NCI-H345 treated with DMSO at 0.1 percent for 48 hours (cell line): ENCODE results near the gene LRSAM1.
A peak's percentile ranks its signal among the peaks of the same experiment; 100 is the strongest.
"Not testable (repeated sequence)": the region's sequence is repeated elsewhere in the genome, so short reads cannot be mapped to it uniquely, and the experiment has no call there.

ENCODE experiments used
- DNase-seq: peaks from one replicate; lab custom pipeline; 2025; ENCODE audit not compliant: unreplicated experiment; lab: John Stamatoyannopoulos, UW

The LRSAM1 gene

DNA sequence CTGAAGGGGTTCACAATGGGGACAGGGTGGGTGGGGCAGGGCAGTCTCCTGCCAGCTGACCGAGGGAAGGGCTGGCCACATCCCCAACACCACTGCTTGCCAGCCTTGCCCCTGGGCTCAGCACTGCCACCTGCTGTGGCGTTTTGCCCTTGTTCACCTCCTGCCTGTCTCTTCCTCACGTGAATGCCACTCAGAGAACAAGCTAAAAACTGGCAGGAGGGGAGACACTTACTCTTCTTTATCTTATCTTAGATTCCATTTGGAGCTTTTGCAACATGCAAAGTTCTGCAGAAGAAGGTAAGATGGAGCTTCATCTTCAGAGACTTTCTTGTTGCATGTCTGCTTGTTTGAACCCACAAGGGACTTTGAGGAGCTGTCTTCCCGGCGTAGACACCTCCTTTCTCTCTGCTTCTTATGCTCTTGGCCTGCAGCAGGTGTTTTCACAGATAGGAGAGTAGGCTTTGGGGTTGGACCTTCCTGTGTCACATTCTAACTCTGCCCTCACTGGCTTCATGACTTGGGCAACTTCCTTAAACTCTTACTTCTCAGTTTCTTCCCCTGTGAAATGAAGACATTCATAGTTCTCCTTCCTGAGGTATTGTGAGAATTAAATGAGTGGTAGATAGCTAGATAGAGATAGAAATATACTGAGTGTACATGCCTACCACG lies 4.1 kb downstream of the LRSAM1 start:
- no peak for DNase-seq

DNA sequence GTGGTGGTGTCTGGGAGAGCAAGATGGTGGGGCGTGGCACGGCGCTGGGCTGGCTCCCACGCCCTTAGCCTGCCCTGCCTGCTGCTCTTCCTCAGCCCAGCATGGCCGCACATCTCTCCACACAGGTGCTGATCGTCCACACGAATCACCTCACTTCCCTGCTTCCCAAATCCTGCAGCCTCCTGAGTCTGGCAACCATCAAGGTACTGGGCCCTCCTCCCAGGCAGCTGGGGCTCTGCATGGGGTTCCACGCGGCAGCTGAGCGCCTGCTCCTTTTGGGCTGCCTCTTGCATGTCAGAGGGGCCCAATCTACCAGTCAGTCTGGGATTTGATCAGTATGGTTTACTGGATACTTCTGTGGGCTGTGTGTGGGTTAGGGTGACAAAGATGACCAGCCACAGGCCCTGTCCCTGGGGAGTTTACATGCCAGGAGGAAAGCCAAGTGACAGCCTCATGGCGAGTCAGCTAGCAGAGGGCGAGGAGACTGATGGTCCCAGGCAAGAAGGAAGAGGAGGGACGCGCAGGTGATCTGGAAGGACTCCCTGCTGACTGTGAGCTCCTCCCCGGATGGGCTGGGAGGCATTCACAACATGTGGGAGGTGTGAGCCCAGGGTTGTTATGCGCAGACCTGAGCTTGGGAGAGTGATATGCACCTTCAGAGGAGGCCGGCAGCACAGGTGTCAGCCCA lies 6.0 kb downstream of the LRSAM1 start:
- DNase-seq = no peak

DNA sequence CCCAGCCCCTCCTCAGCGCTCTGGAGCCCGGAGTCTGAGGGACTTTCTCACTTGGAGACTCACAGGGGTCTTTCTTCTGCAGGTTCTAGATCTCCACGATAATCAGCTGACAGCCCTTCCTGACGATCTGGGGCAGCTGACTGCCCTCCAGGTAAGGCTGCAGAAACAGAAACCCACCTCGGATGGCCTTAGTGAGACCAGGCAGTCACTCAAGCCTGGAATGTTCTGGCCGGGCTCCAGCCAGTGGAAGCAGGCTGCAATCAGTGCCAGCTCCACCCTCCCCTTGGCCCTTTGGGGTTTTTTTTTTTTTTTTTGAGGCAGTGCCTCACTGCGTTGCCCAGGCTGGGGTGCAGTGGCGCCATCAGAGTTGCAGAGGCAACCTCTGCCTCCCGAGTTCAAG lies 7.6 kb downstream of the LRSAM1 start:
- DNase-seq = no peak

DNA sequence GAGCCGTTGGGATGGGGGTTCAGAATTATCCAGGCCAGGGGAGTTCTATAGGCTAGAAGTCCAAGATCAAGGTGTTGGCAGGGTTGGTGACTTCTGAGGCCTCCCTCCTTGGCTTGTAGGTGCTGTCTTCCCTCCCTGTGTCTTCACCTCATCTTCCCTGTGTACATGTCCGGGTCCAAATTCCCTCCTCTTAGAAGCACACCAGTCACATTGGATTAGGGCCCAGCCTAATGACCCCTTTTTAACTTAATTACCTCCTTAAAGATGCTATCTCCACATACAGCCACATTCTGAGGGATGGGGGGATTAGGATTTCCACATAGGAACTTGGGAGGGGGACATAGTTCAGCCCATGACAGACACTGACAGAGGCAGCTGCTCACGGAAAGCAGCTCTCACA lies 12.1 kb downstream of the LRSAM1 start:
- no peak for DNase-seq

DNA sequence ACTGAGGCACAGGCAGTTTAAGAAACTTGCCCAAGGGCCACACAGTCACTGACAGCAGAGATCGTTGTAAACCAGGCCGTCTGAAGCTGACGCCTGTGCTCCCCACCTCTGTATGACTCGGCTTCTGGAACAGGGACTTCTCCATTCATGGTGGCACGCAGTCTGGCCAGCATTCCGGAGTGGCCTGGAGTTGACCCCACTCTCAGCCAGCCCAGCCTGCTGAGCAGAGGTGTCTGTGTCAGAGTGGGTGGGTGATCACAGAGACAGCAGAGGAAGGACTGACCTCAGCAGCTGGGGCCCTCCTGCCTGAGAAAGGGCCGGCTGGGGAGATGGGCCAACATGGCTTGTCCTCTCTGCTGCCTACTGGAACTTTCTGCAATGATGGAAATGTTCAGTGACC lies 12.6 kb downstream of the LRSAM1 start:
- DNase-seq = no peak

DNA sequence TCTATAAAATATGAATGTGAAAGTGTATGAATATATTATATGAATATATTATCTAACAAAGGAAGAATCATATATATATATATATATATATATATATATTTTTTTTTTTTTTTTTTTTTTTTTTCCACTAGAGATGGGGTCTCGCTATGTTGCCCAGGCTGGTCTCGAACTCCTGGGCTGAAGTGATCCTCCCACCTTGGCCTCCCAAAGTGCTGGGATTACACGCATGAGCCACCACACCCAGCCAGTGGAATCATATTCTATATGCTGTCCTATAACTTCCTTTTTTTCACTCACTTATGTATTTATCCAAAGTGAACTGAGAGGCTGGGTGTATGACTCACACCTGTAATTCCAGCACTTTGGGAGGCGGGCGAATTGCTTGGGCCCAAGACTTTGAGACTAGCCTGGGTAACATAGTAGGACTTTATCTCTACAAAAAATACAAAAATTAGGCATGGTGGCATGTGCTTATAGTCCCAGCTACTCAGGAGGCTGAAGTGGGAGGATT lies 15.2 kb downstream of the LRSAM1 start:
- not testable (repeated sequence) for DNase-seq

DNA sequence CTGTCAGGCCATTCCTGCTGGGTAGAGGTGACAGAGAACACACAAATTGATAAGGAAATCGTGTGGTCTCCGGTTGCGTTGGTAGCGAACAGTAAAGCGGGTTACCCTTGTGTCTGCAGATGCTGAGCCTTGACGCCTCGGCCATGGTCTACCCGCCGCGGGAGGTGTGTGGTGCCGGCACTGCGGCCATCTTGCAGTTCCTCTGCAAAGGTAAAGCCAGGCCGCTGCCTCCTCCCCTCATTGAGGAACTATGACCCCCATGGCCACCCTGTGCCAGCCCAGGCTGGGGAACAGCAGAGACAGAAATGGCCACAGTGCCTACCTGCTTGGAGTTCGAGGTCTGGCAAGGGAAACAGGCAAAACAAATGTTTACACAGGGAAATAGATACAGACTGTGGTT lies 16.3 kb downstream of the LRSAM1 start:
- no peak for DNase-seq

DNA sequence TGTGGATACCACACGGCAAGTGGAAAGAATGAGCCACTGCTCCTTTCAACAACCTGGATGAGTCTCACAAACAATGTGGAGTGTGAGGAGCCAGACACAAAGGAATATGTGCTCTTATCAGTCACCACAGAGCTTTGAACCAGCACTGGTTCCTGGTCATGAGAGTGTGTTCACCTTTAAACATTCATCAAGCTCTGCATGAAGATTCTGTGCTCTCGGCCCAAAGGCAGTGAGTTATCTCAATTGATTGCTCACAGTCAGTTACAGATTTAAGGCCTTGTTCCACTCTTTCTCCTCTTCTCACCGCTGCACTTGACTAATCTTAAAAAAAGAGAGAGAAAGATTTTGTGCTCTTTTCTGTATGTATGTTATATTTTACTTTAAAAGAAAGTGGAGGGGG lies 19.4 kb downstream of the LRSAM1 start:
- DNase-seq = no peak

DNA sequence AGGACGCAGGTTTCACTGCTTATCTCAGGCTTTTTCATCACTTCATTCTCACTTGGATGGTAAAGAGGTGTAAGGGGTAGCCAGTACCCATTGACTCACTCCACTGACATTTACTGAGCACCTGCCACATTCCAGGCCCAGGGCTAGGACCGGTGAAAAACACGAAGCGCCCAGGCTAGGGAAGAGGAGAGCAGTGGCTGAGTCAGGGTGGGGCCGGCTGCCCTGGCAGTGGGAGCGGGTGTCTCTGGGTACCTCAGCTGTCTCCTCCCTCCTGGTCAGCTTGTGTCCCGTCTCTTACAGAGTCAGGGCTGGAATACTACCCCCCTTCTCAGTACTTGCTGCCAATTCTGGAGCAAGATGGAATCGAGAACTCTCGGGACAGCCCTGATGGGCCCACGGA lies 22.2 kb downstream of the LRSAM1 start:
- DNase-seq = no peak

DNA sequence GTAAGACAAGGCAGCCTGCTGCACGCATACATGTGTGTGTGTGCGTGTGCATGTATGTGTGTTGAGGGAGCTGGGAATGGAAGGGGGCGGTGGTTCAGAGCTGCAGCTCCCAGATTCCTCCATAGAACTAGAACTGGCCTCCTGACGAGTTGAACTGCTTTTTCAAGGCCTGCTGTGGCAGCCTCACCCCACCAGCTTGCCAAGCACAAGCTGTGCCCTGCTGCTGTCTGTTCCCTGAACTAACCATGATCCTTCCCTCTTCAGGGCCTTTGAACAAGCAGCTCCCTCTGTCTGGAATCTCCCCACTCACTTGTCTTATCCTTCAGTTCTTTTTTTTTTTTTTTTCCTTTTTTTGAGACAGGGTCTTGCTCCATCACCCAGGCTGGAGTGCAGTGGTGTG lies 22.6 kb downstream of the LRSAM1 start:
- no peak for DNase-seq

DNA sequence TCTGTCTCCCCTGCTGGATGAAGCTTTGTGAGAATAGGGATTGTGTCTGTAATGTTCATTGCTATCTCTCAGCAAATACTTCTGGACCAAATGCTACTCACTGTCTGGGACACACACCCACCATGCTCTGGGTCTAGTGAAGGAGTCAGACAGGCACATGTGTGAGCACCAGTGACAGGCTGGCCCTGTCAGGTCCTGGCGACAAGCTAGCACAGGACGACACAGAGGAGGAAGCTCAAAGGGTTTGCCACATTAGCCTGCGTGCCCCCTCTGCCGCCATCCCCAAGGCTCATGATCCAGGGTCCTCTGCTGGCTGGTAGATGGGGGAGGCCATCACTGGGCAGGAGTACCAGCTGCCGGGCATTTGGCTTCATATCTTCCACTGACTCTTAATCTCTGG lies 23.3 kb downstream of the LRSAM1 start:
- DNase-seq = no peak

DNA sequence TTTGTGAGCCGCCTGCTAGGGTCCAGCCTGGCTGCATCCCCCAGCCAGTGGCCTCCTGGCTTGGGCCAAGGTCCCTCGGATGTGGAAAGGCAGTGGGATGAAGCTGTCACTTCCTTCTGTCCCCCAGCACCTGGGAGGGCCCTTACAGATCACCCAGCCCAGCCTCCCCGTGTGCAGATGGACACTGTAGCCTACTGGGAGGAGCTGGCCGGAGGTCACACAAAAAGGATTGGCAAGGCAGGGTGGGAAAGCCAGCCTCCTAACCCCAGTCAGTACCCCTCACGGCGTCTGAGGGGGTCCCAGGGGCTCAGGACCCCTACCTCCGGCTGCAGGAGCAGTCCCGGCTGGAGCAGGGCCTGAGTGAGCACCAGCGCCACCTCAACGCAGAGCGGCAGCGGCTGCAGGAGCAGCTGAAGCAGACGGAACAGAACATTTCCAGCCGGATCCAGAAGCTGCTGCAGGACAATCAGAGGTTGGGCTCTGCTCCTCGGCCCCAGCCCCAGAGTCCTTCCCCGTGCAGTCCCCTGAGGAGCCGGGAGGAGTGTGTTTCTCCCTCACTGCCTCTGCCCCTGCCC lies 28.3 kb downstream of the LRSAM1 start:
- no peak for DNase-seq

DNA sequence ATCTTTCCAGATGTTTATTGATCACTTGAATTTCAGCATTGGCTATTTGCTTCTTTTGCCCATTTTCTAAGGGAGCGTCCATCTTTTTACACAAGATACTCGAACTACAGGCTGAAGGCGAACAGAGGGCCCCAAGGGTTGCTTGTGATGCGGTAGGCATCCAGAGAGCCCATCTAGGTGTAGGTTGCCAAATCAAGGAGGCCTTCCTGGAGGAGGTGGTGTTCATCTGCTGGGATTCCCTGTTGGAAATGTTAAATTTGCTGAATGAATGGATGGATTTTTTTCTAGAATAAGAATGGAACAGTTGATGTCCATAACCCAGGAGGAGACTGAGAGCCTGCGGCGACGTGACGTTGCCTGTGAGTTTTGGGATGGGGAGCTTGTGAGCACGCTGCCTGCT lies 31.4 kb downstream of the LRSAM1 start:
- no peak for DNase-seq

DNA sequence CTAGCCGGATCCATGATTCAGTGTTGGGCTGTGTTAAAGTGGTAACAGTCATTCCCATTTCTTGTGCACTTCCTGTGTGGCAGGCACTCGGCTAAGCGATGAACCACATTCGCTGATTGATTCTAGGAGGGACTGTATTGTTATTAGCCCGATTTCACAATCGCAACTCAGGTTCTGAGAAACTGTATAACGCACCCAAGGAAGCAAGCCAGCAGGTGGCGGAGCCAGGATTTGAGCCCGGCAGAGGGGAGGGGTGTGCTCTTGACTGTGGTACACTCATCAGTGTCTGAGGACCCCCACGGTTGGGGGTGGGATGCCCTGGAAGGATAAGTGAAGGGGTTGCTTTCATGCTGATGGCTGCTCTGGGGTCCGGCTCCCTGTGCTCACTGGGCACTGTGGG lies 34.7 kb downstream of the LRSAM1 start:
- no peak for DNase-seq

DNA sequence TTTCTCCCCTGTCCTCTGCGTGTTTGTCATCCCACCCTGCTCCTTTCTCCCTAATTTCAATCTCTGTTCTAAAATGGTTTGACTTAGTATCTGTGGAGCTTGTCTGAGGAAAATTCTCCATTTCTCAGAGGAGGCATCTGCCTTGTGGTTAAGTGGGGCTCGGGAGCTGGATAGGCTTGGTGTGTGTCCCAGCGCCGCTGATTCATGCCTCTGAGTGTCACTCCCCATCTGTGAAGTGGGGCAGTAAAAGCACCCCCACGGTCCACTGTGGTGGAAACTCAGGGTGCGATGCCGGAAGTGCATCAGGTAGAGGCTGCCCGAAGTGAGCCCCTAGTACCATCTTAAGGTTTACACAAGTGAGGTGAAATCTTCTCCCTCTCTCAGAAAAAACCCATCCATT lies 37.6 kb downstream of the LRSAM1 start:
- no peak for DNase-seq

DNA sequence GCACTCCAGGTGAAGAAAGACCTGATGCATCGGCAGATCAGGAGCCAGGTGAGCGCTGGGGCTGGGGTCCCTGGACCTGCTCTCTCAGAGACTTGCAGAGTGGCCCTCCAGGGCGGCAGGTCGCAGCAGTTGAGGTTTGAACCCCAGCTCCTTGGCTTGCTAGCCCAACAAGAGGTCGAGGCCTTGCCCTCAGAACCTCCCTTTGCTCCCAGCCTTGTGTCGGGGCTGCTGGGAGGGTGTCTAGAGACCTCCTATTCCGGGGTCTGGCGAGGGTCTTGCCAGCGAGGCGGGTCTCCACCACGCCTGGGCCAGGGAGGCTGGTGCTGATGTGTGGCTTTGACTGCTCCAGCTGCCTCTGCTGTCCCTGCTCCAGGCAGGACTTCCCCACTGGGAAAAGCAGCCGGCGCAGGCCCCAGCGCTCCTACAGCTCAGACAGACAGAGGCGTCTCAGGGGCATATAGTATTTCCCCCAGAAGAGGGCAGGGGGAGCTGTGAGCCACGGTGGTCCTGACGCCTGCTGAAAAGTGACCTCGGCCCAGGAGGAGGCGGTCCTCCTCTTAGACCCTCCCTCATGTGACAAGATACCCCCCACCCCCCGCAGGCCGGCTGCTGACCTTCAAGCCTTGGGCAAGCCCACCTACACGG lies 38.3 kb downstream of the LRSAM1 start:
- DNase-seq = no peak

DNA sequence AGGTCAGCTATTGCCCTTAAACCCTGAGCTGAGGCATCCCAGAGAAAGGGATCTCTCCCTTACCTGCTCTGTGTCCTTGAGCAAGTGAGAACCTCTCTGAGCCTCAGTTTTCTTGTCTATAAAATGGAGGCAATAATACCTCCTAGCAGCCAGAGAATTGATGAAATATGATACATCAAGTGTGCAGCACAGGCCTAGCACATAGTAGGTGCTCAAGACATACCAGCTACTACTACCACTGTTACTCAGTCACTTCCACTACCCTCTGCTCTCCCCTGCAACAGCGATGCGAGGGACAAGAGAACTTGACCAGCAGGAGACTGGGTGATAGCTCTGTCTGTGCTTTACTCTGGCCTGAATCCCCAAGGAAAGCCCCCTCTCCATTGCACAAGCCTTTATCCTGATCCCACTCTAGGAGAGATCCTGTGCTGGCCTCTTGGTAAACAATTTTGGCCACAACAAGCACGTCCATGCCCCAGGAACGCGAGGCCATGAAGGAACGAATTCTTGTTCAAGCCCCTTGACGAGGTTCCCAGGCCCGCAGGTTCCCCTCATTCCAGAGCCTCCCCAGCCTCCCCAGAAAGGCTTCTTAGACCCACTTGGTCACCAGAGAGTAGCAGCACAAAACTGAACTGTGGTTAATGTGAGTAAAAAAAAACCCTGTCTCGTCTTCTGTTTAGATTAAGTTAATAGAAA lies 39.4 kb downstream of the LRSAM1 start:
- DNase-seq = no peak

DNA sequence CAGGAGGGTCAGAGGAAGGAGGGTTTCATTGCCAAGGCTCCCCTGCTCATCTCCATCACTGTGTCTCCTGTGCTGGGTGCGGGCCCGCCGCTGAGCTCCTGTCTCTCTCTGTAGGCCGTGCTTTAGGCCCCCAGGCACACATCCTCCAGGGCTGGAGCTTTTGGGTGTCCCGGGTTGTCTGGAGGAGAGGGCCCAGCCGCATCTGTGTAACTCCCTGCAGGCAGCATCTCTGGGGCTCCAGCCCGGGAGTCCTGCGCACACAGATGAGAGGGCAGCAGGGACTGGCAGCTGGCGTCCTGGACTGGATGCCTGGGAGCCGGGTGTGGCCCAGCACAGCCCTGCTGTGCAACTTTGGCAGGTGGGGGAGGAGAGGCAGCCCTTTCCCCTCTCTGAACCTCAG lies 40.2 kb downstream of the LRSAM1 start:
- DNase-seq = no peak

DNA sequence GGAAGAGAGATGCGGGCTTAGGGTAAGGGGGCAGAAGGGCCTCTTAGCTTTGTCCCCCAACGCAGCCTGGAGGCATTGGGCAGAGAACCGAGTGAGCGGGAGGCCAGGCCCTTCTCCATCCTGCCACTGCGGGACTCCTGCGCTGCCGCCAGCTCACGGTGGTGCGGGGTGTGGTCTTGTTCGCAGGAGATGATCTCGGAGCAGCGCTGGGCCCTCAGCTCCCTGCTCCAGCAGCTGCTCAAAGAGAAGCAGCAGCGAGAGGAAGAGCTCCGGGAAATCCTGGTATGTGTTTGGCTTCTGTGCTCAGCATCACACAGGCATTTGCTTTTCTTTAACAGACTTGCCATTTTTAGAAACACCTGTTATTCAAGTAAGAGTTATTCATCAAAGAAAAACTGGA lies 41.3 kb downstream of the LRSAM1 start:
- peak; percentile 82 for DNase-seq

DNA sequence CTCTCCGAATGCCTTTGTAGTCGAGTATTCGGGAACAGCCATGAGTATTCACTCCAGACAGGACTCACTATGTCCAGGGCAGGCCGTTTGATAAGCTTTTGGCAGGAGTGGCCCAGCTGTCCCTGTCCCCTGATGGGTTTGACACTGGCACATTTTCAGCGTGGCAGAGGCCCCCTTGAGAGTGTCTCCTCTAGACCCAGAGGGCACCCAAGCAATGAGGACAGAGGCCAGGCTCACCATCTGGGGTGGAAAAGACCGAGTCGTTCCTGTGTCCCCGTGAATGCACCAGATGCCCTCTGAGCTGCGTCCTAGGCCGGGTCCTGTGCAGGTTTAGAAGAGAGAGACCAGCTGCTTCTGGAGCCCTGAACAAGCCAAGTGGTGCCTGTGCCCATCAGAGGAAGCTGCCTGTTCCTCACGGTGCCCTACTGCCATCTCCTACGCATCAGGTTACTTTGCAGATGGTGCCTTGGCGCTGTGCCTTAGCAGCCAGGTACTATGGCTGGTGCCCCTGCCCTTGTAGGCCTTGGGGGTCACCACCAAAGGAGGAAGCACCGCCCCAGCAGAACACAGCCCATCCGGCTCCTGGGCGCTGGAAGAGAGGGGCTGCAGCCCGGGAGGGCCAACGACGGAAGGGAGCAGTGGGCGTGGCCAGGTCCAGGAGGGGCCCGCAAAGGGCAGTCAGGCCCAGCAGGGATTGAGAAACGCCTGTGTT lies 42.4 kb downstream of the LRSAM1 start:
- no peak for DNase-seq

DNA sequence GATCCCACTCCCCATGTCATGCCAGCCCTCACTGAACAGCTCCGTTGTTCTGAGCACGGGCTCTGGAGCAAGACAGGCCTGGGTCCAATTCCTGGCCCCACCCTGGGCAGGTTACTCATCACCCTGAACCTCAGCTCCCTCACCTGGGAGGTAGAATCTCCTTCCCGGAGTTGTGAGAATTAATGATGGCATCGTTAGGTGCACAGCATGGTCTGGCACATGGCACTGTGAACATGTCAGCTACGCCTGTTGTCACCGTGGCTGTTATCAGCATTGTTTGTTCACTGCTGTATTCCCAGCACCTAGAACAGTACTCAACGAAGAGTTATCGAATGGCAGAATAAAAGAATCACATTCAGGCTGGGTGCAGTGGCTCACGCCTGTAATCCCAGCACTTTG lies 43.0 kb downstream of the LRSAM1 start:
- DNase-seq = no peak
